Activated naive CD4-positive, alpha-beta T cell treated with anti-CD3 and anti-CD28 coated beads for 36 hours (primary cell): ENCODE measurements around the gene PRRT2. TPM values are rescaled to one million over a fixed set of nuclear protein-coding genes. Genes with fewer than 3 reads are reported as not detected.

ENCODE experiments used
- CTCF ChIA-PET: fragments of 350-600 bp; sonication (Branson Sonifier 250); formaldehyde crosslinking; loops from one replicate; lab custom pipeline; 2021; ENCODE audit warnings: antibody characterized with exemption; lab: Charles Lee
- DNase-seq: peaks from one replicate; pipeline ENCODE4 v3.0.0-alpha.2; 2020
- H3K27ac Mint-ChIP-seq: one replicate; pipeline ENCODE4 v1.8.0; 2021; ENCODE audit warnings: mild to moderate bottlenecking, mixed read lengths
- H3K27me3 Mint-ChIP-seq: one replicate; pipeline ENCODE4 v1.8.0; 2021; ENCODE audit warnings: low read depth, mixed read lengths
- H3K36me3 Mint-ChIP-seq: one replicate; pipeline ENCODE4 v1.8.0; 2021; ENCODE audit warnings: low read depth, mixed read lengths
- H3K4me1 Mint-ChIP-seq: one replicate; pipeline ENCODE4 v1.8.0; 2021; ENCODE audit warnings: low read depth, mixed read lengths
- H3K4me3 Mint-ChIP-seq: one replicate; pipeline ENCODE4 v1.8.0; 2021; ENCODE audit warnings: mild to moderate bottlenecking, moderate library complexity, mixed read lengths
- H3K9me3 Mint-ChIP-seq: one replicate; pipeline ENCODE4 v1.8.0; 2021; ENCODE audit warnings: mixed read lengths
- intact Hi-C: fragments of 100-400 bp; cut with micrococcal nuclease; formaldehyde crosslinking; loops from one replicate; pipeline ENCODE4 v1.15.1; 2023
- total RNA-seq, 2 experiments: library from RNA; stranded (reverse); gene quantifications; one replicate each; pipeline ENCODE4 v1.2.3, GENCODE V29; 2021

PRRT2 gene
- total RNA-seq, 2 experiments from 2014 or later: 0.83 to 0.94 TPM

DNA sequence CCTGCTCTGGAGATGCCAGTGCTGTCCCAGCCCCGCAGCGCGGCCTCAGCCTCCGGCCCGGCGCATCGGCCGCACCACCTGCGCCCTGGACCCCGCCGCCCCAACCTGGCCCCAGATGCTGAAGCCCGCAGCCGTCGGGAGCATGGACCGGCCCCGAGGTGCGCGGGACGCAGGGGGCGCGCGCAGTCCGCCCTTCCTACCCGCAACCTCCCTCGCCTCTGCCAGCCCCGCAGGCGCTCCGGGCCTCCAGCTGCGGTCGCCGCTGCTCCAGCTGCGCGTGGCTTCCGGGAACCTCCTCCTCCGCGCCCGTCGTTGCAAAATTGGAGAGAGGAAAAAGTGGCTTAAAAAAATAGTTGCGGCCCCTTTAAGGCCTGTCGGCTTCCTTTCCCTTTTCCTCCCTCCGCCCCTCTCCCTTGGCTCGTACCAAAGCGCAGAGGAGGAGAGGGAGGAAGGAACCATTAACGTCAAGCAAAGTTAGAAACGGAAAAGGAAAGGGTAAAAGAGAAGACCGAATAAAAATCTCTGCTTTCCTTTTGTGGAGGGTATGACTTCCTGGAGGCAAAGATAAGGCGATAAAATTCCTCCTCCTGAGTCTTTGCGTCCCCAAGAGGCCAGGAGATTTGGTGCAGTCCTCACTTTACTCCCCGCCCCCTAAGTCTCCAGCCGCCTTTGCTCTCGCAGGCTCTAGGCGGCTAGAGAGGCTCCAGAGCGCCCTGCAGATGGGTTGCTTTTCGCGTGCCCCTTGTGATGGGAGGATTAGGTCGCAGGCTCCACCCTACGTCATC, 51.1 kb downstream of the PRRT2 start, which contains the start of gene CDIPT:
Gene CDIPT, minus strand, starts transcription at position 343 of the 785 bp plus-strand sequence. CDS start 369 bp downstream, outside the sequence.
- H3K27ac Mint-ChIP-seq: peak within 1 kb of the TSS; percentile 99
- peaks cover 7% of the 10 kb centered on the region for H3K36me3 Mint-ChIP-seq
- CTCF ChIA-PET: interaction anchor here (0.6 to 1.5 kb wide), 5 partner anchors 15 to 170 kb away, joined by 3 to 5 read pairs (median 4); no protein-coding TSS in a partner anchor
- DNase-seq: peak; percentile 96
- H3K4me3 Mint-ChIP-seq: peak within 1 kb of the TSS; percentile 95
- H3K4me1 Mint-ChIP-seq: peaks cover 22% of the 10 kb centered on the region
- intact Hi-C loops: loop anchor here (1.0 to 5.0 kb wide), 11 partner anchors 36 to 163 kb away; partner anchors contain the start of genes ASPHD1, C16orf92, HIRIP3 and KCTD13
- H3K27me3 Mint-ChIP-seq: no peaks in the 10 kb centered on the region
- H3K9me3 Mint-ChIP-seq: no peaks in the 10 kb centered on the region

DNA sequence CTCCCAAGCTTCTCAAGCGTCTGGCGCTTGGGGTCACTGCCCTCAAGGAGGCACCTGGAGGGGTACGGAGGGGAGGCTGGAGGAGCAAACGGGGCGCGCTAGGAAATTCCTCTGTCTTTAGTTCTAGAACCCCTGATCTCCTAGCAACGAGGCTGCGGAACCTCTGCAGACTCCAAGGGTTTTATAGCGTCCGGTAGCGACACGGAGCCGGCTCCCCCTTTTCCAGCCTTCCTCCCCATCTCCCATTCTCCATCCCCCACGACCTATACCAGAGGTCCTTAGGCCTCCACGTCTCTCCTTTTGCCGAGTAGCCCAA, 51.6 kb downstream of the PRRT2 start:
- Mint-ChIP-seq H3K4me3 (peak overlapping the region; percentile 95), H3K27ac (peak overlapping the region; percentile 99), H3K4me1 (peaks cover 22% of the 10 kb centered on the region), H3K9me3 (no peaks in the 10 kb centered on the region), H3K36me3 (peaks cover 7% of the 10 kb centered on the region), H3K27me3 (no peaks in the 10 kb centered on the region)
- CTCF ChIA-PET: interaction anchor here (0.6 to 1.5 kb wide), 5 partner anchors 15 to 169 kb away, joined by 3 to 5 read pairs (median 4); no protein-coding TSS in a partner anchor
- intact Hi-C loops: loop anchor here (1.0 to 5.0 kb wide), 11 partner anchors 36 to 163 kb away; partner anchors contain the start of genes ASPHD1, C16orf92, HIRIP3 and KCTD13
- no peak for DNase-seq

DNA sequence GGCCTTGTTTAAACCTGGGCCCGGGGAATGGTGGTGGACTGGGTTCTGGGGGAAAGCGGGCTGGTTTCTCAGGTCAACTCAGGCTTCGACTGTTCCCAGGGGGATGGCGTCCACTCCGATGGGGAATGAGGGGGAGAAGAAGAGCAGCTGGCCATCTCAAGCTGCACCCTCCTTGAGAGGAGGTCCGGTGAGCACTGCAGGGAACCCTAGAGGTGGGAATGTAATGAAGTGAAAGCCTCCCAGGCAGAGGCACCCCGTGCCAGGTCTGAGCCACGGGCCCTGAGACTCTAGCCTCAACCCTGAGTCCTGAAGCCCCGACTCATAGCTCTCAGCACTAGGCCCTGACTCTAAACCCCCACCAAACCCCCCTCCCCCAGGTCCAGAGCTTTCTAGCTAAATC, 52.2 kb downstream of the PRRT2 start:
- Mint-ChIP-seq H3K9me3 (no peaks in the 10 kb centered on the region), H3K27me3 (no peaks in the 10 kb centered on the region), H3K27ac (no peak overlapping the region), H3K4me3 (peak overlapping the region; percentile 18), H3K36me3 (peaks cover 7% of the 10 kb centered on the region), H3K4me1 (peaks cover 22% of the 10 kb centered on the region)
- DNase-seq: no peak
- intact Hi-C loops: loop anchor here (5.0 kb wide), 1 partner anchor 158 kb away; the partner anchor contains the start of gene C16orf92
- CTCF ChIA-PET: interaction anchor here (0.7 to 1.0 kb wide), 2 partner anchors 11 to 15 kb away, joined by 3 read pairs; no protein-coding TSS in a partner anchor

Other genes starting within 250 kb of the PRRT2 start
- 10 to 100 TPM; 51.9 to 53.2 TPM for gene SPN, start 148.9 kb upstream of the PRRT2 start, total RNA-seq
- 1 to 10 TPM; 8.3 to 9.2 TPM for gene QPRT, start 133.0 kb upstream of the PRRT2 start, total RNA-seq
- gene C16orf54, start 66.2 kb upstream of the PRRT2 start, total RNA-seq: 10 to 100 TPM; 11.4 to 12.1 TPM
- not detected for gene ZG16, start 33.9 kb upstream of the PRRT2 start, total RNA-seq
- 100 to 1,000 TPM; 201 to 209 TPM for gene KIF22, start 21.4 kb upstream of the PRRT2 start, total RNA-seq
- 100 to 1,000 TPM; 290 to 330 TPM for gene MAZ, start 5.7 kb upstream of the PRRT2 start, total RNA-seq
- 10 to 100 TPM; 16.9 to 19.3 TPM for gene PAGR1, start 4.0 kb downstream of the PRRT2 start, total RNA-seq
- gene MVP, start 8.3 kb downstream of the PRRT2 start, total RNA-seq: 10 to 100 TPM; 84.1 to 86.9 TPM
- gene CDIPT, start 51.0 kb downstream of the PRRT2 start, total RNA-seq: 10 to 100 TPM; 29.0 to 31.0 TPM
- gene SEZ6L2, start 87.4 kb downstream of the PRRT2 start, total RNA-seq: under 1 TPM; 0.30 to 0.31 TPM
- 1 to 10 TPM; 1.3 to 1.7 TPM for gene ASPHD1, start 88.3 kb downstream of the PRRT2 start, total RNA-seq
- 10 to 100 TPM; 25.8 to 29.4 TPM for gene KCTD13, start 114.0 kb downstream of the PRRT2 start, total RNA-seq
- gene TMEM219, start 149.9 kb downstream of the PRRT2 start, total RNA-seq: 10 to 100 TPM; 31.9 to 35.5 TPM
- gene TAOK2, start 161.7 kb downstream of the PRRT2 start, total RNA-seq: 10 to 100 TPM; 20.9 to 21.6 TPM
- 10 to 100 TPM; 40.8 to 43.9 TPM for gene HIRIP3, start 183.4 kb downstream of the PRRT2 start, total RNA-seq
- 10 to 100 TPM; 62.0 to 65.4 TPM for gene INO80E, start 184.0 kb downstream of the PRRT2 start, total RNA-seq
- under 1 TPM; 0.64 to 0.86 TPM for gene DOC2A, start 198.8 kb downstream of the PRRT2 start, total RNA-seq
- not detected for gene C16orf92, start 211.0 kb downstream of the PRRT2 start, total RNA-seq
- 1 to 10 TPM; 4.6 to 6.1 TPM for gene TLCD3B, start 219.1 kb downstream of the PRRT2 start, total RNA-seq